ENCODE measurements around the gene TPSG1. TPM values are rescaled to one million over a fixed set of nuclear protein-coding genes. Genes with fewer than 3 reads are reported as not detected.

TPSG1 gene
- total RNA-seq, 1 donor from 2014 or later: not detected

Other genes with a start within 250 kb of the TPSG1 start
- 22.8 TPM for gene SOX8, start 243.5 kb downstream of the TPSG1 start, total RNA-seq
- gene SSTR5, start 152.5 kb downstream of the TPSG1 start, total RNA-seq: not detected
- not detected for gene C1QTNF8, start 129.0 kb downstream of the TPSG1 start, total RNA-seq
- gene CACNA1H, start 72.2 kb downstream of the TPSG1 start, total RNA-seq: 14.7 TPM
- gene TPSB2, start 4.9 kb upstream of the TPSG1 start, total RNA-seq: not detected
- gene TPSAB1, start 15.4 kb upstream of the TPSG1 start, total RNA-seq: not detected
- not detected for gene TPSD1, start 30.8 kb upstream of the TPSG1 start, total RNA-seq
- gene UBE2I, start 84.4 kb upstream of the TPSG1 start, total RNA-seq: 48.5 TPM
- gene BAIAP3, start 108.4 kb upstream of the TPSG1 start, total RNA-seq: 11.4 TPM
- 39.5 TPM for gene TSR3, start 126.6 kb upstream of the TPSG1 start, total RNA-seq
- gene GNPTG, start 126.7 kb upstream of the TPSG1 start, total RNA-seq: 17.9 TPM
- 8.2 TPM for gene UNKL, start 189.4 kb upstream of the TPSG1 start, total RNA-seq
- 13.5 TPM for gene UQCC4, start 195.5 kb upstream of the TPSG1 start, total RNA-seq
- gene PERCC1, start 205.8 kb upstream of the TPSG1 start, total RNA-seq: not detected
- gene CCDC154, start 219.3 kb upstream of the TPSG1 start, total RNA-seq: 0.41 TPM
- 29.3 TPM for gene CLCN7, start 249.8 kb upstream of the TPSG1 start, total RNA-seq